Ectodermal cell (in vitro differentiated cells): ENCODE data around the gene GRIP1.

Experiments used
- H3K27ac ChIP-seq: 2 replicates; pipeline ENCODE4 v1.7.0; 2013; ENCODE audit warnings: mild to moderate bottlenecking, low read depth, low read length; ENCODE audit not compliant: insufficient read depth, poor library complexity, severe bottlenecking
- H3K27me3 ChIP-seq: 2 replicates; pipeline ENCODE4 v1.7.0; 2013; ENCODE audit warnings: mild to moderate bottlenecking, low read length; ENCODE audit not compliant: insufficient read depth, control insufficient read depth, poor library complexity, severe bottlenecking
- H3K36me3 ChIP-seq: one replicate; pipeline ENCODE4 v1.7.0; 2013; ENCODE audit warnings: low read length; ENCODE audit not compliant: control insufficient read depth, insufficient read depth
- H3K4me1 ChIP-seq: one replicate; pipeline ENCODE4 v1.7.0; 2013; ENCODE audit warnings: low read length; ENCODE audit not compliant: control insufficient read depth, insufficient read depth
- H3K4me3 ChIP-seq: 2 replicates; pipeline ENCODE4 v1.7.0; 2013; ENCODE audit warnings: low read depth, low read length, control low read depth; ENCODE audit not compliant: insufficient read depth
- H3K9me3 ChIP-seq: 2 replicates; pipeline ENCODE4 v1.7.0; 2013; ENCODE audit warnings: mild to moderate bottlenecking, low read length, moderate library complexity; ENCODE audit not compliant: control insufficient read depth
- whole genome bisulfite sequencing, 2 experiments: methylation state at CpG; one replicate each; pipeline ENCODE4 v1.1.7; 2013; ENCODE audit warnings: missing lambda C conversion rate in 2 of 2; 5-methylcytosine and 5-hydroxymethylcytosine counted together

Gene GRIP1

GRCh38 chr12:66352899-66353298, 326.0 kb downstream of the GRIP1 start:
- no peaks in the 10 kb centered on the region for H3K4me1 ChIP-seq
- no peak overlapping the region for H3K4me3 ChIP-seq
- no peak overlapping the region for H3K27ac ChIP-seq
- H3K9me3 ChIP-seq: no peaks in the 10 kb centered on the region
- no peaks in the 10 kb centered on the region for H3K27me3 ChIP-seq
- 97 to 98% methylated on average over 8 of the region's 8 CpGs for WGBS, 2 experiments
- H3K36me3 ChIP-seq: no peaks in the 10 kb centered on the region

GRCh38 chr12:66352197-66352596, 326.7 kb downstream of the GRIP1 start:
- no peaks in the 10 kb centered on the region for H3K4me1 ChIP-seq
- WGBS, 2 experiments: 64 to 69% methylated on average over 9 of the region's 9 CpGs
- no peaks in the 10 kb centered on the region for H3K36me3 ChIP-seq
- no peaks in the 10 kb centered on the region for H3K27me3 ChIP-seq
- no peak overlapping the region for H3K27ac ChIP-seq
- no peaks in the 10 kb centered on the region for H3K9me3 ChIP-seq
- H3K4me3 ChIP-seq: no peak overlapping the region

- Histone ChIP-seq H3K27me3 (no peaks in the 10 kb centered on the region), H3K36me3 (no peaks in the 10 kb centered on the region), H3K4me1 (no peaks in the 10 kb centered on the region), H3K9me3 (no peaks in the 10 kb centered on the region), H3K4me3 (no peak overlapping the region), H3K27ac (no peak overlapping the region)
- 87 to 88% methylated on average over 2 of the region's 2 CpGs for WGBS, 2 experiments
These were observed 327.6 kb downstream of the GRIP1 start for GRCh38 chr12:66351301-66351700.

GRCh38 chr12:66345956-66346355, 332.9 kb downstream of the GRIP1 start:
- Histone ChIP-seq H3K27me3 (no peaks in the 10 kb centered on the region), H3K9me3 (no peaks in the 10 kb centered on the region), H3K27ac (no peak overlapping the region), H3K4me3 (no peak overlapping the region), H3K4me1 (no peaks in the 10 kb centered on the region), H3K36me3 (peaks cover 3% of the 10 kb centered on the region)
- 96 to 97% methylated on average over 2 of the region's 2 CpGs for WGBS, 2 experiments

GRCh38 chr12:66345212-66345611, 333.7 kb downstream of the GRIP1 start:
- H3K36me3 ChIP-seq: peaks cover 8% of the 10 kb centered on the region
- H3K4me3 ChIP-seq: no peak overlapping the region
- no peak overlapping the region for H3K27ac ChIP-seq
- no peaks in the 10 kb centered on the region for H3K9me3 ChIP-seq
- 98 to 100% methylated on average over 2 to 3 of the region's 3 CpGs for WGBS, 2 experiments
- no peaks in the 10 kb centered on the region for H3K27me3 ChIP-seq
- H3K4me1 ChIP-seq: no peaks in the 10 kb centered on the region

GRCh38 chr12:66341126-66341525, 337.8 kb downstream of the GRIP1 start:
- no peaks in the 10 kb centered on the region for H3K27me3 ChIP-seq
- H3K27ac ChIP-seq: no peak overlapping the region
- 90 to 95% methylated on average over 4 of the region's 4 CpGs for WGBS, 2 experiments
- no peaks in the 10 kb centered on the region for H3K4me1 ChIP-seq
- H3K4me3 ChIP-seq: no peak overlapping the region
- no peaks in the 10 kb centered on the region for H3K9me3 ChIP-seq
- H3K36me3 ChIP-seq: peaks cover 13% of the 10 kb centered on the region

- H3K27me3 ChIP-seq: no peaks in the 10 kb centered on the region
- H3K36me3 ChIP-seq: peaks cover 13% of the 10 kb centered on the region
- no peak overlapping the region for H3K27ac ChIP-seq
- no peaks in the 10 kb centered on the region for H3K9me3 ChIP-seq
- H3K4me3 ChIP-seq: no peak overlapping the region
- H3K4me1 ChIP-seq: no peaks in the 10 kb centered on the region
- WGBS, 2 experiments: 80 to 100% methylated on average over 1 to 2 of the region's 2 CpGs
These were observed 338.7 kb downstream of the GRIP1 start for GRCh38 chr12:66340131-66340530.

- no peaks in the 10 kb centered on the region for H3K9me3 ChIP-seq
- H3K27ac ChIP-seq: no peak overlapping the region
- peaks cover 13% of the 10 kb centered on the region for H3K36me3 ChIP-seq
- H3K27me3 ChIP-seq: no peaks in the 10 kb centered on the region
- WGBS, 2 experiments: 93 to 100% methylated on average over 1 to 2 of the region's 2 CpGs
- no peaks in the 10 kb centered on the region for H3K4me1 ChIP-seq
- H3K4me3 ChIP-seq: no peak overlapping the region
These were observed 341.4 kb downstream of the GRIP1 start for GRCh38 chr12:66337381-66338010.

GRCh38 chr12:66335746-66336145, 343.1 kb downstream of the GRIP1 start:
- Histone ChIP-seq H3K27ac (no peak overlapping the region), H3K4me3 (no peak overlapping the region), H3K27me3 (no peaks in the 10 kb centered on the region), H3K4me1 (no peaks in the 10 kb centered on the region), H3K36me3 (peaks cover 8% of the 10 kb centered on the region), H3K9me3 (no peaks in the 10 kb centered on the region)
- 60 to 90% methylated on average over 1 to 2 of the region's 2 CpGs for WGBS, 2 experiments

GRCh38 chr12:66331814-66332213, 347.1 kb downstream of the GRIP1 start:
- H3K9me3 ChIP-seq: no peaks in the 10 kb centered on the region

GRCh38 chr12:66331016-66331415, 347.9 kb downstream of the GRIP1 start:
- Histone ChIP-seq H3K27ac (no peak overlapping the region), H3K27me3 (no peaks in the 10 kb centered on the region), H3K4me1 (no peaks in the 10 kb centered on the region), H3K4me3 (no peak overlapping the region), H3K36me3 (no peaks in the 10 kb centered on the region), H3K9me3 (no peaks in the 10 kb centered on the region)
- WGBS, 2 experiments: 95 to 96% methylated on average over 13 of the region's 13 CpGs

More at GRCh38 chr12:66331814-66332213, 347.1 kb downstream of the GRIP1 start:
- Histone ChIP-seq H3K27me3 (no peaks in the 10 kb centered on the region), H3K4me1 (no peaks in the 10 kb centered on the region), H3K4me3 (no peak overlapping the region), H3K27ac (no peak overlapping the region), H3K36me3 (no peaks in the 10 kb centered on the region)
- WGBS, 2 experiments: 85 to 86% methylated on average over 1 of the region's 1 CpG
